ENCODE results near the gene SUPT5H.

- TF ChIP-seq CTCF (conservative IDR thresholded peaks at IDR 0.05; ENCODE audit: low read depth, low read length) (no peak), EZH2phosphoT487 (IDR thresholded peaks at IDR 0.05; ENCODE audit: borderline replicate concordance, low read length) (no peak), EZH2 (IDR thresholded peaks at IDR 0.05; ENCODE audit: low read length, unreplicated experiment) (no peak)
Measured at GRCh38 chr19:39448271-39448670, 2.9 kb downstream of the SUPT5H start.
